Vagina (tissue), 2 donors: Measurements from ENCODE around the gene ANO8. TPM values are rescaled to one million over a fixed set of nuclear protein-coding genes. Genes with fewer than 3 reads are reported as not detected.

Source experiments
- DNase-seq, 2 donors: peaks; one replicate each; pipeline ENCODE4 v3.0.0-alpha.2; 2017; ENCODE audit errors: extremely low spot score in 2 of 2
- H3K27ac ChIP-seq: fragments of 200-600 bp; sonication (generic); one replicate; pipeline ENCODE4 v1.5.1; 2019
- H3K27me3 ChIP-seq: fragments of 200-600 bp; sonication (generic); one replicate; pipeline ENCODE4 v1.5.1; 2019
- H3K36me3 ChIP-seq, 2 donors: fragments of 200-600 bp; sonication (generic); one replicate each; pipeline ENCODE4 v1.5.1; 2017 to 2019
- H3K4me1 ChIP-seq: fragments of 200-600 bp; sonication (generic); one replicate; pipeline ENCODE4 v1.5.1; 2019
- H3K4me3 ChIP-seq, 2 donors: fragments of 200-600 bp; sonication (generic); 1 replicate in 1 of 2; 2 replicates in 1 of 2; pipeline ENCODE4 v1.5.1; 2016 to 2019
- H3K9me3 ChIP-seq: fragments of 200-600 bp; sonication (generic); one replicate; pipeline ENCODE4 v1.5.1; 2019
- POLR2A ChIP-seq, 2 donors: fragments of 450-650 bp; IDR thresholded peaks; one replicate each; pipeline ENCODE4 v1.6.1; 2017; ENCODE audit warnings: antibody characterized with exemption in 2 of 2, mild to moderate bottlenecking in 2 of 2, moderate library complexity in 2 of 2
- POLR2AphosphoS5 ChIP-seq, 2 donors: sonication (generic); formaldehyde crosslinking; IDR thresholded peaks; one replicate each; pipeline ENCODE4 v1.9.0; 2017; ENCODE audit warnings: antibody characterized with exemption in 2 of 2, mild to moderate bottlenecking in 2 of 2, low read depth in 1 of 2; ENCODE audit not compliant: insufficient read depth in 1 of 2
- intact Hi-C: fragments of 100-400 bp; cut with DNase I; formaldehyde crosslinking; loops from one replicate; pipeline ENCODE4 v1.15.1; 2023
- total RNA-seq: library from RNA; depleted of rRNA; stranded (reverse); fragments of >200 nt; gene quantifications from one replicate; pipeline ENCODE4 v1.2.3, GENCODE V29; 2016
- TF ChIP-seq, protein P1 (sequence below), 3 experiments: fragments of 450-650 bp in 2 of 3; fragments of 200-600 bp in 1 of 3; sonication (generic) in 1 of 3; IDR thresholded peaks; one replicate each; pipeline ENCODE4 v1.5.1; 2017 to 2019; ENCODE audit warnings: antibody characterized with exemption in 3 of 3, mild to moderate bottlenecking in 2 of 3, moderate library complexity in 2 of 3

Gene ANO8
- total RNA-seq, 1 donor from 2014 or later = 10.3 TPM

DNA sequence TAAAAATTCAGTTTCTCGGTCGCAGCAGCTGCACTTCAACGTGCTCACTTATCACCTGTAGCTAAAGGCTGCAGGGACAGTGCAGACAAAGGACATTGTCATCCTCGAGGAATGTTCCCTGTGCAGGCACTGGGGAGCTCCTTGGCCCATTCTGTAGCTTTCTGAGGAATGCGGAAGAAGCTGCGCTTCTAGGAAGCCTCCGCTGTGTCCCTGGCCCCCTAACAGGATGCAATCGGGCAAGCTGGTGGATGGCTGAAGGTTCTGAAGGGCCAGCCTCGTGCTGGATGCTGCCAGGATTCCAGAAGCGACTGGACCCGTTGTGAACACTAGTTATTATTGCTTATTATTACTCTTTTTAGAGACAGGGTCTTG lies 8.1 kb downstream of the ANO8 start:
- Histone ChIP-seq H3K9me3 (no peaks in the 10 kb centered on the region), H3K4me1 (peaks cover 30% of the 10 kb centered on the region), H3K27ac (no peak overlapping the region), H3K27me3 (peaks cover 7% of the 10 kb centered on the region), H3K4me3 (no peak overlapping the region), H3K36me3 (no peaks in the 10 kb centered on the region)
- no peak for DNase-seq
- no peak for TF ChIP-seq POLR2AphosphoS5 (IDR thresholded peaks at IDR 0.05; ENCODE audit: insufficient read depth in 1 of 2, low read depth in 1 of 2)
- TF ChIP-seq POLR2A (IDR thresholded peaks at IDR 0.05) = no peak
- TF ChIP-seq, protein P1, sequence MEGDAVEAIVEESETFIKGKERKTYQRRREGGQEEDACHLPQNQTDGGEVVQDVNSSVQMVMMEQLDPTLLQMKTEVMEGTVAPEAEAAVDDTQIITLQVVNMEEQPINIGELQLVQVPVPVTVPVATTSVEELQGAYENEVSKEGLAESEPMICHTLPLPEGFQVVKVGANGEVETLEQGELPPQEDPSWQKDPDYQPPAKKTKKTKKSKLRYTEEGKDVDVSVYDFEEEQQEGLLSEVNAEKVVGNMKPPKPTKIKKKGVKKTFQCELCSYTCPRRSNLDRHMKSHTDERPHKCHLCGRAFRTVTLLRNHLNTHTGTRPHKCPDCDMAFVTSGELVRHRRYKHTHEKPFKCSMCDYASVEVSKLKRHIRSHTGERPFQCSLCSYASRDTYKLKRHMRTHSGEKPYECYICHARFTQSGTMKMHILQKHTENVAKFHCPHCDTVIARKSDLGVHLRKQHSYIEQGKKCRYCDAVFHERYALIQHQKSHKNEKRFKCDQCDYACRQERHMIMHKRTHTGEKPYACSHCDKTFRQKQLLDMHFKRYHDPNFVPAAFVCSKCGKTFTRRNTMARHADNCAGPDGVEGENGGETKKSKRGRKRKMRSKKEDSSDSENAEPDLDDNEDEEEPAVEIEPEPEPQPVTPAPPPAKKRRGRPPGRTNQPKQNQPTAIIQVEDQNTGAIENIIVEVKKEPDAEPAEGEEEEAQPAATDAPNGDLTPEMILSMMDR (IDR thresholded peaks at IDR 0.05) = no peak
- intact Hi-C loops = no loop called here

DNA sequence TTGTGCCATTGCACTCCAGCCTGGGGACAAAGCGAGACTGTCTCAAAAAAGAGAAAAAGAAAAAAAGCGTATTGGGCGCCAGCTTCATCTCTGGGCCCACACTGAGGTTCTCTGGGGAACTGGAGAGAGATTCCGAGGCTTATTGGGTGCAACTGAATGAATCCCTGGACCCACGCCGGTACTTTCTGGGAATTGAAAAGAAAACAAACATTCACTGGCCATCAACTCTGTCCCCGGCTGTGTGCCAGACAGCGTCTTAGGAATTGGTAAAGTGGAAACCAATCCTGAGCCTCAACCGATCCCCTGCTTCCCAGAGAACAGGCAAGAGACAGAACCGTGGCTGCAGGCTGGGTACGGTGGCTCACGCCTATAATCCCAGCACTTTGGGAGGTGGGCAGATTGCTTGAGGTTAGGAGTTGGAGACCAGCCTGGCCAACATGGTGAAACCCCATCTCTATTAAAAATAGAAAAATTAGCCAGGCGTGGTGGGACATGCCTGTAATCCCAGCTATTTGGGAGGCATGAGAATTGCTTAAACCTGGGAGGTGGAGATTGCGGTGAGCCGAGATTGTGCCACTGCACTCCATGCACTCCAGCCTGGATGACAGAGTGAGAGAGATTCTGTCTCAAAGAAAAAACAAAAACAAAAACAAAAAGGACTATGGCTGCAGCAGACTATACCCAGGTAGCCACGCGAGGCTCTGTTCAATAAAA lies 8.6 kb downstream of the ANO8 start:
- H3K4me1 ChIP-seq = peaks cover 30% of the 10 kb centered on the region
- no peak overlapping the region for H3K4me3 ChIP-seq
- no peaks in the 10 kb centered on the region for H3K36me3 ChIP-seq
- DNase-seq = no peak
- TF ChIP-seq POLR2A (IDR thresholded peaks at IDR 0.05) (no peak), POLR2AphosphoS5 (IDR thresholded peaks at IDR 0.05; ENCODE audit: insufficient read depth in 1 of 2, low read depth in 1 of 2) (no peak)
- H3K9me3 ChIP-seq = no peaks in the 10 kb centered on the region
- no peak overlapping the region for H3K27ac ChIP-seq
- peaks cover 7% of the 10 kb centered on the region for H3K27me3 ChIP-seq
- intact Hi-C loops = no loop called here

DNA sequence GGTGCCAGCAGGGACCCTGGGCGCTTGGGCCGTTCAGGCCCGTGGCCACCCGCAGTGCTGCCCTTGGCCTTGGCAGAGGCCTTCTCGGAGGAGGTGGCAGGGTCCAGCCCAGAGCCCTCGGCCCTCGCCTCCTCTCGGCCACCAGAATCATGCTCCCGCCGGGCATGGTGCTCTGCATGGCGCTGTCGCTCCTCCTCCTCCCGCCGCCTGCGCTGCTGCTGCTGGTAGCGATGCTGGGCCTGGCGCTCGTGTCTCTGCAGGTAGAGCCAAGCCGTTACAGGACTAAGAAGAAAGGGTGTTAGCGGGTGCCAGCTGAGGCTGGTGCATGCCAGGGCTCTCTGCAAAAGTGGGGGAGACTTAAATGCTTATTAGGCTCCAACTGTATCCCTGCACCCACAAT lies 9.5 kb downstream of the ANO8 start:
- Histone ChIP-seq H3K27ac (no peak overlapping the region), H3K9me3 (no peaks in the 10 kb centered on the region), H3K27me3 (peaks cover 7% of the 10 kb centered on the region), H3K4me3 (no peak overlapping the region), H3K36me3 (peaks cover 0 to 7% of the 10 kb centered on the region in 2 donors), H3K4me1 (peaks cover 30% of the 10 kb centered on the region)
- no peak for TF ChIP-seq POLR2A (IDR thresholded peaks at IDR 0.05)
- intact Hi-C loops = no loop called here
- DNase-seq = no peak

DNA sequence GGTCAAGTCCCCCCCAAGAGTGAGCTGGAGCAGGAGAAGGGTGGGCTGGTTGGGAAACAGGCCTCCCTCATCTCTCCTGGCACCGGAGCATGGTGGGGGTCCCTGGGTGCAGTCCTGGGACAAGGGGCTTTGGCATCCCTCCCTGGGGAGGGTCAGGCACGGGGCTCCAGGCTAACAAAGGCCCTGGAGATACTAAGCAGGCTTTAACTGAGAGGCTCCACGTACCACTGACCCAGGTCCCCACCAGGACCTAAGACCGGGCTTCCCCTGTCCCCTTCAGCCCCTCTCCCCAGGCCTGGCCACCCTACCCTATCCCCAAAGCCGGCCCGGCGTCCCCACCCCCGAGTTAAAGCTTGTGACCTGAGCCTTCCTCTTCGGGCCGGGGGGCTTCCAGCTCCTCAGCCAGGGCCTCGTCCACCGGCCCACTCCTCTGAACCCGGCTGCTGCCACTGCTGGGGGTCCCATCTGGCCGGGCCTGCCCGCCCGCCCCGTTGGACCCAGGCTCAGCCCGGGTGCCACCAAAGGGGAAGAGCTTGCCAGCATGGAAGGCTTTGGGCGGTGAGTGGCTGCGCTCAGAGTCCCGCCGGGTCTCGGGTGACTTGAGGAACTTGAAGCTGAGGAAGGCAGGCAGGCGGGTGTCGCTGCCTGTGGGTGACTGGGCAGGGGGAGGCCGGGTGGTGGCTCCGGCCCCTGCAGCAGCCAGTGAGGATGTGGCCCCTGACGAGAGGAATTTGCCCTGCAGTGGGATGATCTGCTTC lies 10.1 kb downstream of the ANO8 start:
- H3K27me3 ChIP-seq = peaks cover 7% of the 10 kb centered on the region
- no peak overlapping the region for H3K4me3 ChIP-seq
- peaks cover 0 to 13% of the 10 kb centered on the region in 2 donors for H3K36me3 ChIP-seq
- H3K9me3 ChIP-seq = no peaks in the 10 kb centered on the region
- peaks cover 30% of the 10 kb centered on the region for H3K4me1 ChIP-seq
- H3K27ac ChIP-seq = no peak overlapping the region
- intact Hi-C loops = no loop called here
- TF ChIP-seq POLR2A (IDR thresholded peaks at IDR 0.05) = no peak
- TF ChIP-seq POLR2AphosphoS5 (IDR thresholded peaks at IDR 0.05; ENCODE audit: insufficient read depth in 1 of 2, low read depth in 1 of 2) = no peak
- TF ChIP-seq, protein P1 (IDR thresholded peaks at IDR 0.05) = no peak
- no peak for DNase-seq

DNA sequence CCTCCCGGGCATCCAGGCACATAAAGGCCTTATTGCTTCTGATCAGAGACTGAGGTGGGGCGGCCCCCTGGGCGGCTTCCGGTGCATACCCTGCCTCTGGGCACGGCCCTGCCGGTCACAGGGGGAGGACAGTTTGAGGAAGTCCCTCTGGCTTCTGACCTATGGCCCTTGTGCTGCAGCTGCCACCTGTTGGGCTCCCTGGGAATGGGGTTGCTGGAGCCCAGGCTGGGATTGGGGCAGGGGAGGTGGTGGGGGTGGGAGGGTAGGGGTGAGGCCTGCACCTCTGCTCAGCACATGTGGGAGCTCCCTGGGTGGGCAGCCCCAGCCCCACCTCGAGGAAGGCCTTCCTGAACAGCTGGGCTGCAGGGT lies 10.7 kb downstream of the ANO8 start:
- no peak for TF ChIP-seq POLR2A (IDR thresholded peaks at IDR 0.05)
- TF ChIP-seq, protein P1 (IDR thresholded peaks at IDR 0.05) = no peak
- no peak for TF ChIP-seq POLR2AphosphoS5 (IDR thresholded peaks at IDR 0.05; ENCODE audit: insufficient read depth in 1 of 2, low read depth in 1 of 2)
- no peak overlapping the region for H3K27ac ChIP-seq
- H3K27me3 ChIP-seq = peaks cover 4% of the 10 kb centered on the region
- peaks cover 24% of the 10 kb centered on the region for H3K4me1 ChIP-seq
- no peaks in the 10 kb centered on the region for H3K9me3 ChIP-seq
- H3K4me3 ChIP-seq = no peak overlapping the region
- intact Hi-C loops = no loop called here
- H3K36me3 ChIP-seq = peaks cover 0 to 18% of the 10 kb centered on the region in 2 donors
- DNase-seq = no peak
